GM12874 (cell line): Measurements from ENCODE around the gene ING1.

Source experiments
- CTCF ChIP-seq: IDR thresholded peaks from 2 replicates; pipeline ENCODE4 v1.5.1; 2011; ENCODE audit warnings: low read depth, mild to moderate bottlenecking, control low read depth, low read length, moderate library complexity; ENCODE audit not compliant: insufficient read depth

Gene ING1

DNA sequence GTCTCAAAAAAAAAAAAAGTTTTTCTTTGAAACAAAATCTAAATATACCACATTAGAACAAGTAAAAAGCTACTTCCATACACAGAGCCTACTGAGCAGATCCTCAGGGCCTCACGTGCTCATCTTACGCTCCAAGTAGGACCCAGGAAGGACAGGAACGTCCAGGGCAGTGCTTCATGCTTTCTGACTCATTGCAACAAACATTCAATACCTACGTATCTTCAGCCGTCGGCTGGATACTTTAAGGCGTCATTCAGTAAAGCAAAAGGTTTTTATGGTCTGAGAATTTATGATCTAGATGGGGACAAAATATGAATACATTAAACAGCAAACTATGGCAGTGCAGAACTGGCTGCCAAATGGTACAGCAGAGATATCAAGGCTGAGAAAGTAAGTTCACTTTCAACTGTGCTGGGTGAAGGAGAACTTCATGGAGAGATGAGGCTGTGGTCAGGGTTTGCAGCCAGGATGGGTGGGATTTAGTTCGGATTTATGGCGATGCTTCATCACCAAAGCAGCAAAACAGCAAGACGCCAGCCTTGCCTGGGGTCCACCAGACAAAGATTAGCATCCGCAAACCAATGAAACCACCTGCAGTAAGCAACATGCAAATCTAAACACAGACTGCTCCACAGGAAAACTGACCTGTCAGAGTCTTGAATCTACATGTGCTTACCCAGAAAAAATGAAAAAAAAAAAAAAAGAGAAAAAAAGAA lies 28.0 kb upstream of the ING1 start:
- TF ChIP-seq CTCF = no peak

GRCh38 chr13:110687736-110688135 lies 25.8 kb upstream of the ING1 start:
- TF ChIP-seq CTCF = no peak

GRCh38 chr13:110689041-110689440 lies 24.5 kb upstream of the ING1 start:
- no peak for TF ChIP-seq CTCF

- no peak for TF ChIP-seq CTCF
Measured at GRCh38 chr13:110689711-110690110, 23.8 kb upstream of the ING1 start.

DNA sequence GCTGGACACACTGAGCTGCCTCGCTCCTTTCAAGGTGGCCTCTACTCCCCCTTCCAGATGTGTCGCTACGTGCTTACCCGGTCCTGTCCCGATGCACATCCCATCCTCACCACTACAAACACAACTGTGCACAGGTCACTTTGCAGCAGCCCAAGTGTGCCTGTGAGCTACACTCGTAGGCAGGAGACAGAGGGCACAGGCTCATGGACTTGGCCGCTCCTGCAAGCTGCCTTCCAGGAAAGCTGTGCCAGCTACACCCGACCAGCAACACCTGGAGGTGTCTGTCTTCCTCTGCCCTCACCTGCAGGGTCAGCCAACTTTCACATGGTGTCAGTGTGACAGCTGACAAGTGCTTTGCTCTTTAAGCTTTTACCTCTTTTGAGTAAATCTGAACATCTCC lies 23.0 kb upstream of the ING1 start:
- TF ChIP-seq CTCF = no peak

DNA sequence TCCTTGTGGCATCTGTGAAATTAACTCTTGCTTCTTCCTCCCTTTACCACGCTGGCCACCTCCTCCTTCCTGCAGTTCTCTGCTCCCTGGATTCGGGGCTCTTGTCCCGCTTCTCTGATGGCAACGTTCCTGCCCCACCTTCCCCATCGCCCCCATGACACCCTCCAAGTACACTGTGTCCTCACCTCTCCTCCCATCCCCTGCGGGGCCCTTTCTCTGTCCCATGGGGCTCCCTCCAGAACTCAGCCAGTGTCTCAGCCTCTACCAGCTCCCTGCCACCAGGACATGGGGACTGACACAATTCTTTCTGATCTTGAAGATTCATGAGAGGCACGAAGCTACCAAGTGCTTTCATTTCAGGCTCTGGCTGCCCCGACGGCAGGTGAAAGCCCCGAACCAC lies 16.7 kb upstream of the ING1 start:
- no peak for TF ChIP-seq CTCF

DNA sequence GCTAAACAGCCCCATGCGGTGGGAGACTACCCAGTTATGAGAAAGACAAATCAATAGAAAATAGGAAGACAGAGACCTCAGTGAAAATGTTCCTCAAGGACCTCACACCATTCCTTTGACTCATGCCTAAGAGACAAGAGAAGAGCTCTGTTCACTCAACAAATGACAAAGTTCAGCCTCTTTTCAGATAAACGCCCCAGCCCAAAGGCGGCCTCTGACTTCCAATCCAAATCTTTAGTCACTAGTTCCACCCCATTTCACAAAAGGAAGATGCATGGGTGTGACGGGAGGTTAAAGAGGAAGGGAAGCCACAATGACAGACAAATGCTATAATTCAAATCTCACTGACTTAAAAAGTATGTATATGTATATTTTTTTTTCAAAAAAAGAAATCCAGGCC lies 15.7 kb upstream of the ING1 start:
- no peak for TF ChIP-seq CTCF
